ENCODE data around the gene RBM18.

The RBM18 gene

DNA sequence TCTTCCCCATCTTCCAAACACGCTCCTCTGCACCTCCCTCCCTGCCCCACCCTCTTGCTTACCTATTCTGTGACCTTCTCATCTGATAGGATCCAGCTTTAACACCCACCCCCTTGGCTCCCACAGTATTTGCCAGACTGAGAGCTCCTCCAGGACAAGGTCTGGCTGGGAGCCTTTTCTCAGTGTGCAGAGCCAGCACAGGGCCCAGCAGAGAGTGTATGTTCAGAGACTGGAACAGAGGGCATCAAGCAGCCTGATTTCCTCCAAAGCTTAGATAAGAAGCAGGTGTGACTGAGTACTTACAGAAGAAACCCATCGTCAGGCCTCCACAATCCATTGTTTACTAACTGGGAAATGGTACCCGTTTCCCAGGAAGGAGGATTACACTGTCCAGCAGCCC lies 62.5 kb downstream of the RBM18 start:
- H3K27ac ChIP-seq (ENCODE audit: low read depth, low read length), result no peak overlapping the region
- no peaks in the 10 kb centered on the region for H3K79me2 ChIP-seq (ENCODE audit: control insufficient read depth, insufficient read depth, low read length, unreplicated experiment)
- H2AFZ ChIP-seq (ENCODE audit: low read length, unreplicated experiment), result no peak overlapping the region
- no peaks in the 10 kb centered on the region for H3K36me3 ChIP-seq (ENCODE audit: insufficient read depth, low read length)
- peaks cover 28% of the 10 kb centered on the region for H3K4me1 ChIP-seq (ENCODE audit: control insufficient read depth, insufficient read depth, low read length, unreplicated experiment)
- no peak overlapping the region for H3K4me3 ChIP-seq (ENCODE audit: low read depth, low read length)
- no peaks in the 10 kb centered on the region for H3K27me3 ChIP-seq (ENCODE audit: insufficient read depth, low read length)

DNA sequence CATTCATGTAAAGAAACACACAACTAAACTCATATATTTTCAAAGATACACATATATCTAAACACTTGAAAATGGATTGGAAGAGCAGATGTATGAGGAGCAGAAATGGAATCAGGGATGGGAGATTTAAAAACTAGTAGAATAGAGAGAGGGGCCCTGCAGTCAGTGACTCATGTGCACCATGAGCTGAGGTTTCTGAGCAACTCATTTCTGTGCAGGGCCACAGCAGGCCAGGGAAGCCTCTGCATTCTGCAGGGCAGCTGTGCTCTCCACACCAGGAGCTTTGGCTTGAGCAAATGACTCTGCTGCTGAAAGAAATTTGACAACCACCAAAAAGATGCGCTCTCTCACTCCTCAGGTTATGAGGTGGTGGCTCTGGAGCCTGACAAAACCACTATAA lies 63.0 kb downstream of the RBM18 start:
- no peaks in the 10 kb centered on the region for H3K27me3 ChIP-seq (ENCODE audit: insufficient read depth, low read length)
- no peak overlapping the region for H2AFZ ChIP-seq (ENCODE audit: low read length, unreplicated experiment)
- peak overlapping the region; percentile 67 for H3K27ac ChIP-seq (ENCODE audit: low read depth, low read length)
- peaks cover 28% of the 10 kb centered on the region for H3K4me1 ChIP-seq (ENCODE audit: control insufficient read depth, insufficient read depth, low read length, unreplicated experiment)
- H3K36me3 ChIP-seq (ENCODE audit: insufficient read depth, low read length), result no peaks in the 10 kb centered on the region
- no peaks in the 10 kb centered on the region for H3K79me2 ChIP-seq (ENCODE audit: control insufficient read depth, insufficient read depth, low read length, unreplicated experiment)
- H3K4me3 ChIP-seq (ENCODE audit: low read depth, low read length), result no peak overlapping the region

DNA sequence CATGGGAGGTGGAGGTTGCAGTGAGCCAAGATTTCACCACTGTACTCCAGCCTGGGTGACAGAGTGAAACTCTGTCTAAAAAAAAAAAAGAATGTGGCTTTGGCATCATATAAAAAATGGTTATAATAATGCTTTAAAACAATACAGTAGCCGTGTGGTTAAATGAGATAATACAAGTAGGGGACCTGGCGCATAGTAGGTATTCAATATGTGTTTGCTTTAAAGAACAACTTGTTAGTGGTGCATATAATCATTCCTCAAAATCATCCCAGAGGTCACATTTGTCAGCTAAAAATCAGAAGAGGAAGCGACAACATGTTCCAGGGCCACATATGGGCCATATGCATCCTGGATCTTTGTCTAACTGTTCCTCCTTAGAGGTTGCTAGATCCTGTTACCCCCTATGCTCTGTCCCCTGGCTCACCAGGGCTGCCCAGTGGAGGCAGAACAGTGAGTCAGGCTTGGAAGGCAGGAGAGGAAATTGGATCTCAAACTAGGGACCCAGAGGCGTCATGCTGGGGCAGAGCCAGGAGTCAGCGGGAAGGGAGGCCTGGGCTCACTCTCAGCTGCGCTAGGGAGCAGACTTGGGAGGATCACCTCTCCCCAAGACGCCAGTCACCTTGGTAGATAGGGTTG lies 63.6 kb downstream of the RBM18 start:
- Histone ChIP-seq H2AFZ (ENCODE audit: low read length, unreplicated experiment) (no peak overlapping the region), H3K27me3 (ENCODE audit: insufficient read depth, low read length) (no peaks in the 10 kb centered on the region), H3K27ac (ENCODE audit: low read depth, low read length) (peak overlapping the region; percentile 67), H3K79me2 (ENCODE audit: control insufficient read depth, insufficient read depth, low read length, unreplicated experiment) (no peaks in the 10 kb centered on the region), H3K36me3 (ENCODE audit: insufficient read depth, low read length) (no peaks in the 10 kb centered on the region), H3K4me1 (ENCODE audit: control insufficient read depth, insufficient read depth, low read length, unreplicated experiment) (peaks cover 22% of the 10 kb centered on the region), H3K4me3 (ENCODE audit: low read depth, low read length) (no peak overlapping the region)

DNA sequence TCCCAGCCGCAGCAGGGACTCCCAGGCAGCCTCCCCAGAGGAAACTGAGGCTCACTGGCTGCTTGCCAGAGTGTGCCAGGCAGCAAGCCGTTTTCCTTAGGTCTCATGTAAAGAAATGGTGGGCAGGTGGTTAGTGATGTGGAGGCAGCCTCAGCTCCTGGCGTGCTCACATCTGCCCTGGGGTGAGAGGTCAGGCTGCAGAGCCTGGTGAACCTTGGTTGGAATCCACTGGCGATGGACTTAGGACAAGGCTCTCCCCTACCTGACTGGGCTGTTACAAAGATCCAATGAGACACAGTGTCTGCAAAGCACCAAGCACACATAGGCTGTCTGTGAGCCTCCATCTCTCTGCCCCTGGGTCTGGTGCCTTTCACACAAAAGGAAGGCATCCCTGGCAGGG lies 66.8 kb downstream of the RBM18 start:
- H3K4me1 ChIP-seq (ENCODE audit: control insufficient read depth, insufficient read depth, low read length, unreplicated experiment), result peaks cover 15% of the 10 kb centered on the region
- no peaks in the 10 kb centered on the region for H3K79me2 ChIP-seq (ENCODE audit: control insufficient read depth, insufficient read depth, low read length, unreplicated experiment)
- H3K36me3 ChIP-seq (ENCODE audit: insufficient read depth, low read length), result no peaks in the 10 kb centered on the region
- no peak overlapping the region for H3K4me3 ChIP-seq (ENCODE audit: low read depth, low read length)
- H2AFZ ChIP-seq (ENCODE audit: low read length, unreplicated experiment), result no peak overlapping the region
- H3K27ac ChIP-seq (ENCODE audit: low read depth, low read length), result no peak overlapping the region
- no peaks in the 10 kb centered on the region for H3K27me3 ChIP-seq (ENCODE audit: insufficient read depth, low read length)

DNA sequence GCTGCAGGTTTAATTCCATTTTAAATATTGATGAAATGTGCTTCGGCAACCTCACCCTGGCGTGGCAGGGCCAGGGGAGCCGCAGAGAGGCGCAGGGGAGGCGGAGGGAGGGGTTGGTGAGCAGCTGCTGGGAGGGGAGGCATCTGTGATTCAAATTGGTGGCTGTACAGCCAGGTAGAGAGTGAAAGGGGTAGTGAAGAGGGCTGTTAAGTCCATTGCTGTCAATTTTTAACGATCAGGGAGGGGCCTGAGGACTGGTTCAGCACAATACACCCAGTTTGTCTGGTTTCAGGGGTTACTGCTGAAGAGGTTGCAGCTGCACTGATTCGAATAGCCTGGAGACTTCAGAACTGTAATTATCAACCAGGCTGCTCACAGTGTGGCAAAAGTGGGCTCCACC lies 67.2 kb downstream of the RBM18 start:
- Histone ChIP-seq H3K27ac (ENCODE audit: low read depth, low read length) (no peak overlapping the region), H3K79me2 (ENCODE audit: control insufficient read depth, insufficient read depth, low read length, unreplicated experiment) (no peaks in the 10 kb centered on the region), H2AFZ (ENCODE audit: low read length, unreplicated experiment) (no peak overlapping the region), H3K27me3 (ENCODE audit: insufficient read depth, low read length) (no peaks in the 10 kb centered on the region), H3K36me3 (ENCODE audit: insufficient read depth, low read length) (no peaks in the 10 kb centered on the region), H3K4me3 (ENCODE audit: low read depth, low read length) (no peak overlapping the region), H3K4me1 (ENCODE audit: control insufficient read depth, insufficient read depth, low read length, unreplicated experiment) (peaks cover 15% of the 10 kb centered on the region)

DNA sequence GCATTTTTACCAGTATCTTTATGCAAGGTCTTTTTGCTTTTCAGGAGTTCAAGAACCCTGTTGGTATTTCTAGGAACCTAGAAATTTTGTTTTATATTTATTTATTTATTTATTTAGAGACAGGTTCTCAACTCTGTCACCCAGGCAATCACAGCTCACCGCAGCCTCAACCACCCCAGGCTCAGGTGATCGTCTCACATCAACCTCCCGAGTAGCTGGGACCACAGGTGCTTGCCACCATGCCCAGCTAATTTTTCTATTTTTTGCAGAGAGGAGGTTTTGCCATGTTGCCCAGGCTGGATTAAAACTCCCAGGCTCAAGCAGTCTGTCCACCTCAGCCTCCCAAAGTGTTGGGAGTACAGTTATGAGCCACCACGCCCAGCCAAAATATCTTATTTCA lies 68.8 kb downstream of the RBM18 start:
- Histone ChIP-seq H2AFZ (ENCODE audit: low read length, unreplicated experiment) (no peak overlapping the region), H3K27me3 (ENCODE audit: insufficient read depth, low read length) (no peaks in the 10 kb centered on the region)

DNA sequence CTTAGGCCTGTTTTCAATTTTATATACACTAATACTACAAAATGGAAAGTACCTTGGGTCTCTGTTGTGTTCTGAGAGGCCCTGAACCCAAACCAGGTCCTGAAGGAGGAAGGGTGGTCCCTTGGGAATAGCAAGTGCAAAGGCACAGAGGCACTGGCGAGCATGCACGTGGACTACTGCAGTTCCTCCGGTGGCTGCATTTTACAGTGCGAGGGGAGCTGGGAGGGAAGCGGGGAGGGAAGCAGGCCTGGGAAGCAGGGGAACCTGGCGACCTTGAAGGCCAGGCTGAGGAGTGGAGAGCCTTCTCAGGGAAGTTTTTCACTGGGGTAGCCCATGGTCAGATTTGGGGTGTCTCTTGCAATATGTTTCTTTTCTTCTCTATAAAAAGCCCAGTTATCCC lies 71.0 kb downstream of the RBM18 start:
- peaks cover 4% of the 10 kb centered on the region for H3K4me1 ChIP-seq (ENCODE audit: control insufficient read depth, insufficient read depth, low read length, unreplicated experiment)
- H3K27me3 ChIP-seq (ENCODE audit: insufficient read depth, low read length), result no peaks in the 10 kb centered on the region

More for the DNA sequence above, 68.8 kb downstream of the RBM18 start:
- peaks cover 2% of the 10 kb centered on the region for H3K4me1 ChIP-seq (ENCODE audit: control insufficient read depth, insufficient read depth, low read length, unreplicated experiment)
- H3K36me3 ChIP-seq (ENCODE audit: insufficient read depth, low read length), result no peaks in the 10 kb centered on the region
- no peak overlapping the region for H3K4me3 ChIP-seq (ENCODE audit: low read depth, low read length)
- H3K79me2 ChIP-seq (ENCODE audit: control insufficient read depth, insufficient read depth, low read length, unreplicated experiment), result no peaks in the 10 kb centered on the region
- H3K27ac ChIP-seq (ENCODE audit: low read depth, low read length), result no peak overlapping the region

DNA sequence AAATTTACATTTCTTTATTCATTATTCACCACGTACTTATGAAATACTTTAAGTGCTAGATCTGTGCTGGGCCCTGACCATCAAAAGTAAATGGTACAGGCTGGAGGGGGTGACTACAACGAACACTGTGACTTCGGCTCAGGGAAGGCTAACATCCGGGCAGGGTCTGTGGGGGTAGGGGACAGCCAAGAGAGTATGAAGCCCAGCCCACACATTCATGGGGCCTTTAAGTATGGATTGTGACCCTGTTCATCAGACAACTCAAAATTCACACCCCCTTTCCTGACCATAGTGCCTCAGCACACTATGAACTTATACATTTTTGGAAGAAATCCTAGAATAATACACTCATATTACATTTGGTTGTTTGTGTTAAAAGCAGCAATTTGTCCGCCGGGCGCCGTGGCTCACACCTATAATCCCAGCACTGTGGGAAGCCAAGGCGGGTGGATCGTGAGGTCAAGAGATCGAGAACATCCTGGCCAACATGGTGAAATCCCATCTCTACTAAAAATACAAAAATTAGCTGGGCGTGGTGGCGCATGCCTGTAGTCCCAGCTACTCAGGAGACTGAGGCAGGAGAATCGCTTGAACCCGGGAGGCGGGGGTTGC lies 71.6 kb downstream of the RBM18 start:
- Histone ChIP-seq H3K27me3 (ENCODE audit: insufficient read depth, low read length) (no peaks in the 10 kb centered on the region), H3K4me3 (ENCODE audit: low read depth, low read length) (no peak overlapping the region), H3K4me1 (ENCODE audit: control insufficient read depth, insufficient read depth, low read length, unreplicated experiment) (peaks cover 4% of the 10 kb centered on the region), H3K27ac (ENCODE audit: low read depth, low read length) (no peak overlapping the region), H3K36me3 (ENCODE audit: insufficient read depth, low read length) (no peaks in the 10 kb centered on the region), H3K79me2 (ENCODE audit: control insufficient read depth, insufficient read depth, low read length, unreplicated experiment) (no peaks in the 10 kb centered on the region), H2AFZ (ENCODE audit: low read length, unreplicated experiment) (no peak overlapping the region)

More for the DNA sequence above, 71.0 kb downstream of the RBM18 start:
- Histone ChIP-seq H3K79me2 (ENCODE audit: control insufficient read depth, insufficient read depth, low read length, unreplicated experiment) (no peaks in the 10 kb centered on the region), H3K27ac (ENCODE audit: low read depth, low read length) (no peak overlapping the region), H2AFZ (ENCODE audit: low read length, unreplicated experiment) (no peak overlapping the region), H3K36me3 (ENCODE audit: insufficient read depth, low read length) (no peaks in the 10 kb centered on the region), H3K4me3 (ENCODE audit: low read depth, low read length) (no peak overlapping the region)

DNA sequence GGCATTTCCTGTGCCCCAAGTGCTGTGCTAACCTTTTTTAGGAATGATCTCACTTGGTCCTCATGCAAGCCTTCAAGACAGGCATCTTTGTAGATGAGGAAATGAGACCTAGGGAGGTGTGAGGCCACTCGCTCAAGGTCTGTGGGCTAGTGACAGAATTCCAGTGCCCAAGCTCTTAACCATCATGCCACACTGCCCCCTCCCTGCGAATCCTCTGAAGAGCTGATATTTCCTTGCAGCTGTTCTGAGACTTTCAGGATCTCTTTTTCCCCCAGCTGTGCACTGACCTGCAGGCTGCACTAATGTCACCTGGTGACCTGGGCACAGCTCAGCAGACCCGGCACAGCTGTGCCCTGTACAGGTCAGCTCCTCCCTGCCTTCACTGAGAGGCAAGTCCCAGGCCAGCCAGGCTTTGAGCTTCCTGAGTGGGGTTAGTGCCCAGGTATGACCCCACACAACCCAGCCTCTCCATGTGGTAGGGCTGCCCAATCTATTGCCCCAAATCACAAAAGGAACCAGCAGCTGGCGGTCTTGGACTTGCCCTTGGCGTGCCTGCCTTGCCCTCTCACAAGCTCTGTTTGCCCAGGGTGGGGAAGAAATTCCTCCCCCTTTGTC lies 72.3 kb downstream of the RBM18 start:
- Histone ChIP-seq H3K27me3 (ENCODE audit: insufficient read depth, low read length) (no peaks in the 10 kb centered on the region), H3K79me2 (ENCODE audit: control insufficient read depth, insufficient read depth, low read length, unreplicated experiment) (no peaks in the 10 kb centered on the region), H3K4me1 (ENCODE audit: control insufficient read depth, insufficient read depth, low read length, unreplicated experiment) (peaks cover 4% of the 10 kb centered on the region), H3K4me3 (ENCODE audit: low read depth, low read length) (no peak overlapping the region), H3K27ac (ENCODE audit: low read depth, low read length) (no peak overlapping the region), H2AFZ (ENCODE audit: low read length, unreplicated experiment) (no peak overlapping the region), H3K36me3 (ENCODE audit: insufficient read depth, low read length) (no peaks in the 10 kb centered on the region)

DNA sequence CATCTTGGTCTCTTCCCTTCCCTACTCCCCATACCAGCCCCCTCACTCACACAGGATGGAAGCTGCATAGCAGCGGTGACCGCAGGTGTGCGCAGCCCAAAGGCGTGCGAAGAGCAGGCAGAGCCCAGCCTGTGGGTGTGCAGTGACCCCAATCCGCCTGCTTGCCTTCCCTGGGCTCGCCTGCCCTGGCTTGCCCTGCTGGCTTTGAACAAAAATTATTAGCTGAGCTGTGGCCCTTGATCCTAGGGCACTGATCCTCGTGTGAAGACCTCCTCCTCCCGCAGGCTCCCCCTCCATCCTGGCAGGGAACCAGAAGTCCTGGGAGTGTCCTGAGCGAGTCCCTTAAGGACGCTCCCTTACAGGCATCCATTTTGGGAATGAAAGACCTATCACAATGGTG lies 73.1 kb downstream of the RBM18 start:
- H3K79me2 ChIP-seq (ENCODE audit: control insufficient read depth, insufficient read depth, low read length, unreplicated experiment), result no peaks in the 10 kb centered on the region
- no peak overlapping the region for H2AFZ ChIP-seq (ENCODE audit: low read length, unreplicated experiment)
- H3K36me3 ChIP-seq (ENCODE audit: insufficient read depth, low read length), result no peaks in the 10 kb centered on the region
- peaks cover 4% of the 10 kb centered on the region for H3K4me1 ChIP-seq (ENCODE audit: control insufficient read depth, insufficient read depth, low read length, unreplicated experiment)
- H3K27me3 ChIP-seq (ENCODE audit: insufficient read depth, low read length), result no peaks in the 10 kb centered on the region
- no peak overlapping the region for H3K4me3 ChIP-seq (ENCODE audit: low read depth, low read length)
- no peak overlapping the region for H3K27ac ChIP-seq (ENCODE audit: low read depth, low read length)

Measured in ACC112 (cell line).